Measurements from ENCODE around the gene MAPK10.

- TF ChIP-seq POLR2AphosphoS5 (IDR thresholded peaks at IDR 0.05) (no peak), CTCF (IDR thresholded peaks at IDR 0.05) (no peak), EP300 (IDR thresholded peaks at IDR 0.05) (no peak), POLR2A (IDR thresholded peaks at IDR 0.05; ENCODE audit: low read depth) (no peak)
Observed at GRCh38 chr4:86249074-86249473, 110.8 kb downstream of the MAPK10 start.
